GM19372 (cell line): ENCODE results near the gene EVL.
"Not testable (repeated sequence)": the region's sequence is repeated elsewhere in the genome, so short reads cannot be mapped to it uniquely, and the experiment has no call there.

Source experiments
- ATAC-seq: cut with Tn5 transposase; IDR thresholded peaks from one replicate; pipeline ENCODE4 v1.9.1; 2021; ENCODE audit warnings: mild to moderate bottlenecking, low read depth, moderate library complexity; ENCODE audit not compliant: unreplicated experiment

The EVL gene, protein sequence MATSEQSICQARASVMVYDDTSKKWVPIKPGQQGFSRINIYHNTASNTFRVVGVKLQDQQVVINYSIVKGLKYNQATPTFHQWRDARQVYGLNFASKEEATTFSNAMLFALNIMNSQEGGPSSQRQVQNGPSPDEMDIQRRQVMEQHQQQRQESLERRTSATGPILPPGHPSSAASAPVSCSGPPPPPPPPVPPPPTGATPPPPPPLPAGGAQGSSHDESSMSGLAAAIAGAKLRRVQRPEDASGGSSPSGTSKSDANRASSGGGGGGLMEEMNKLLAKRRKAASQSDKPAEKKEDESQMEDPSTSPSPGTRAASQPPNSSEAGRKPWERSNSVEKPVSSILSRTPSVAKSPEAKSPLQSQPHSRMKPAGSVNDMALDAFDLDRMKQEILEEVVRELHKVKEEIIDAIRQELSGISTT

GRCh38 chr14:100065111-100065871 is at the start of gene EVL:
EVL (plus strand) TSS chr14:100065422; CDS start chr14:100065501, 79 bp downstream.
- ATAC-seq: peak; percentile 50

- ATAC-seq: no peak
Observed at GRCh38 chr14:100017553-100017952, 47.7 kb upstream of the EVL start.

DNA sequence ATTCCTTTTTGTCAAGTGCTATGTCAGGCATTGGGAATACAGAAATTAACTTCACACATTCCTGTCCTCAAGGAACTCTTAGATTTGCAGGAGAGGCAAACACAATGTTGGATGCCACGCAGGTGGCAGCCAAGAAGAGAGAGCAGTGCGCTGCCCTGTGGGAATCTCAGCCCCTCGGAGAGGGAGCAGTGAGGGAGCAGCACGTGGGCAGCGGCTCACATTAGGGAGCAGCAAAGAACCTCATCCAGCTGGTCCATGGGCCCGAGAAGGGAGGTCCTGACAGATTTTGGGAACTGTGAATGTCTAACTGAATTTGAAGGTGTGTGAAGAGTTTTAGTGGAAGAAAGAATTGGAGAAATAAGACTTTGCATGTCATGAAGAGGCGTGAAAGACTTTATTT is 47.2 kb upstream of the EVL start:
- no peak for ATAC-seq

DNA sequence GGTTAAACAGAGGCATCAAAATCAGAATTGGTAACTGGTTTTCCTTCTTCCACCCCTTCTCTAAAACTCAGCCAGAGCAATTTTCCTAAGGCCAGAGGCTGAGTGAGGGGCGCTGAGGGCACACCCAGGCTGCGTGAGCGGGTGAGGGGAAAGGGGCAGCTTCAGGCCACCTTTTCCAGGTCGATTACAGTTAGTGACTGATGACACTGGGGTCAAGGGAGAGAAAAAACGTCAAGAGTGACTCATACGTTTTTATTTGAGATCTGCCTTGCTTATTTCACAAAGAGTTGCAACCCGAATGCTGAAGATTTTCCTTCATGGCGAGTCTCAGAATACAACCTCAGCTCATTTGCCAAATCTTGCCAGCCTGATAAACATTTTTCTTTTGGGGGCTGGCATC is 46.7 kb upstream of the EVL start:
- ATAC-seq: no peak

DNA sequence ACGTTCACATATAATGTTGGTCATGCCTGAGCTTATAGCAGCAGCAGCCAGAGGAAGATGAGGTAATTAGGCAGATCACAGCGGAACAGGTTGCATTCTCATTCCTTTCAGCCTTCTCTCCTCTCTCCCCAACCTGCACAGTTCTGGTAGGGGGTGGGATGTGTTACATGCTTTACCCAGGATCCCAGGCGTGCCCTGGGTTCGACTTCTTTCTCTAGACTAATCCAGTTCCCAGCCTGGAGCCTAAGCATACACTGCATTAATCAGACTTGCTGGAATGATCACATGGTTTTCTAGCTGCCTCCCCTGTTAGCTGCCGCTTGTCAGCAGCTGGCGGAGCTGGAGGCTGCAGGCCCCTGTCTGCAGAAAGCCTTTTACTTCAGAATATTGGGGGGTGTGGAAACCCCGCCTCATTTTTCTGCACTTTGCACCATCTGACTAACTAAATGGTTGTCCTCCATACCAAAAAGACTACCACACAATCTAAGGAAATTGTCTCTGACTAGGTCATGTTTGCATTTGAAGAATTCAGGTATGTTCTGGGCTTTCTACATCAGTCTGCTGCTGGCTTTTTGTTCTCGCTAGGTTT is 46.0 kb upstream of the EVL start:
- ATAC-seq: no peak

- no peak for ATAC-seq
Observed at GRCh38 chr14:100020629-100021028, 44.6 kb upstream of the EVL start.

GRCh38 chr14:100022772-100023451 is 42.3 kb upstream of the EVL start:
- ATAC-seq: no peak

DNA sequence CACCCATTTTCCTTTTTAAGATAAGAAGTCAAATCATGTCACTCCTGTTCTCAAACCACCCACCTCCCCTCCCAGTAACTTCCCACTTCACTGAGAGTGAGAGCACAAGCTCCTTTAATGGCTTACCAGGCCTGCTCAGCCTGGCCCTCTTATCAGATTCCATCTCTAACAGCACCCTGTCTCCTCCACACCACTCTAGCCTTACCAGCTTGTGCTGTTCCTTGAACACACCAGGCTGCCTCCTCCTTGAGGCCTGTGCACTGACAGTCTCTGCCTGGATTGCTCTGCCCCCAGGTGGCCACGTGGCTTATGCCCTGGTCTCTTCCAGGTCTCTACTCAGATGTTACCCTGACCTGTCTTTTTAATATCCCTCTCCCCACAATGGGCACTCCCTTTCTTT is 40.1 kb upstream of the EVL start:
- ATAC-seq: no peak

- ATAC-seq: no peak
Observed at GRCh38 chr14:100027771-100028490, 37.3 kb upstream of the EVL start.

GRCh38 chr14:100028990-100029677 is 36.1 kb upstream of the EVL start:
- ATAC-seq: no peak

- not testable (repeated sequence) for ATAC-seq
Observed at GRCh38 chr14:100030006-100030405, 35.2 kb upstream of the EVL start.

GRCh38 chr14:100030452-100031153 is 34.6 kb upstream of the EVL start:
- no peak for ATAC-seq

- ATAC-seq: no peak
Observed at GRCh38 chr14:100031506-100032281, 33.5 kb upstream of the EVL start.

GRCh38 chr14:100032738-100033137 is 32.5 kb upstream of the EVL start:
- ATAC-seq: no peak

DNA sequence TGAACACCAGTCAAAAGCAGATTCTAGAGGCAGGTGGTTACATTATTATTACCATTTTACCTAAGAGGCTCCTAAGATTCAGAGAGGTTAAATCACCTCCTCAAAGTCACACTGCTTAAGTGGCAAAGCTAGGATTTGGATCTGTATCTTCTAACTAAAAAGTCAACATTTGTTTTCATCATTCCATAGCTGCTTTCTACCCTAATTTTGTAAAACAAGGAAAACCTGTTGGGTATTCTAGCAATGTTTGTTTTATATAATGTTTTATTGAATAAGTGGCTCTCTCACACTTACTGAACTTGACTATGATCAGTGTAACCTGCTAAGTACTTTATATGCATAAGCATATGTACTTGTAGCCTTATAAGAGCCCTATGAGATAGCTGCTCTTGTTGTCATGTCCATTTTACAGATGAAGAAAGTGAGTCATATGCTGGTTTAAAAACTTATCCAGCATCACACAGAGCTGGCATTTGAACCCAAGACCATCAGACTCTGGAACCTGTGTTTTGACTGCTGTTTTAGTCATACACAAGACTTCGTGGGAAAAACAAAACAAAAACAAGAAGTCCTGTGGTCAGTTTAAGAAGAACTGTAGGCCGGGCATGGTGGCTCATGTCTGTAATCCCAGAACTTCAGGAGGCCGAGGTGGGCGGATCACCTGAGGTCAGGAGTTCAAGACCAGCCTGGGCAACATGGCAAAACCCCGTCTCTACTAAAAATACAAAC is 31.7 kb upstream of the EVL start:
- ATAC-seq: no peak

DNA sequence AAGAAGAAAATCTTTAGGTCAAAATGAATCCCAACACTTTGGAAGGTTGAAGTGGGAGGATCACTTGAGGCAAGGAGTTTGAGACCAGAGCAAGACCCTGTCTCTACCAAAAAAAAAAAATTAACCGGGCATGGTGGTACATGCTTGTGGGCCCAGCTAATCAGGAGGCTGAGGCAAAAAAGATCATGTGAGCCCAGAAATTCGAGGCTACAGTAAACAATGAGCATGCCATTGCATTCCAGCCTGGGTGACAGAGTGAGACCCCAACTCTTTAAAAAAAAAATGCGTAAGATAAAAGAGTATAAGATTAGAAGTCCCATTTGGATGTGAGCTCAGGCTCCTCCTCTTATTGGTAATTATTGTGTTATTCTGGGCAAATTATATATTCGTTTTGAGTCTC is 30.8 kb upstream of the EVL start:
- no peak for ATAC-seq

- no peak for ATAC-seq
Observed at GRCh38 chr14:100034961-100035500, 30.2 kb upstream of the EVL start.
